Uterus (tissue), 4 donors: ENCODE results near the gene TSPAN9. TPM values are rescaled to one million over a fixed set of nuclear protein-coding genes. Genes with fewer than 3 reads are reported as not detected.

Experiments
- DNase-seq, 2 donors: peaks; one replicate each; pipeline ENCODE4 v3.0.0-alpha.2; 2019 to 2020
- H3K27ac ChIP-seq, 2 donors: fragments of 200-600 bp; sonication (generic); 1 replicate in 1 of 2; 2 replicates in 1 of 2; pipeline ENCODE4 v1.5.1; 2016 to 2018
- H3K27me3 ChIP-seq, 2 donors: fragments of 200-600 bp; sonication (generic); one replicate each; pipeline ENCODE4 v1.5.1; 2018 to 2019; ENCODE audit warnings: control low read depth in 1 of 2
- H3K36me3 ChIP-seq, 2 donors: fragments of 200-600 bp; sonication (generic); one replicate each; pipeline ENCODE4 v1.5.1; 2019; ENCODE audit warnings: control low read depth in 1 of 2
- H3K4me1 ChIP-seq, 2 donors: fragments of 200-600 bp; sonication (generic); one replicate each; pipeline ENCODE4 v1.5.1; 2018 to 2019; ENCODE audit warnings: control low read depth in 1 of 2
- H3K4me3 ChIP-seq, 2 donors: fragments of 200-600 bp; sonication (generic); 1 replicate in 1 of 2; 2 replicates in 1 of 2; pipeline ENCODE4 v1.5.1; 2018 to 2019; ENCODE audit warnings: mild to moderate bottlenecking in 1 of 2
- H3K9me3 ChIP-seq, 2 donors: fragments of 200-600 bp; sonication (generic); one replicate each; pipeline ENCODE4 v1.5.1; 2019; ENCODE audit warnings: control low read depth in 1 of 2
- CTCF ChIP-seq, 4 experiments: fragments of 200-600 bp in 2 of 4; fragments of 450-650 bp in 2 of 4; sonication (generic) in 2 of 4; IDR thresholded peaks; one replicate each; pipeline ENCODE4 v1.5.1; 2016 to 2019; ENCODE audit warnings: antibody characterized with exemption in 4 of 4, mild to moderate bottlenecking in 2 of 4, moderate library complexity in 1 of 4
- POLR2A ChIP-seq, 2 donors: fragments of 450-650 bp; IDR thresholded peaks; one replicate each; pipeline ENCODE4 v1.6.1; 2016; ENCODE audit warnings: antibody characterized with exemption in 2 of 2, mild to moderate bottlenecking in 1 of 2, moderate library complexity in 1 of 2
- intact Hi-C: fragments of 100-400 bp; cut with DNase I; formaldehyde crosslinking; loops from one replicate; pipeline ENCODE4 v1.15.1; 2023; ENCODE audit warnings: low total_unique reads
- total RNA-seq, 4 donors: library from RNA; depleted of rRNA in 3 of 4; stranded (reverse); fragments of >200 nt in 3 of 4; gene quantifications; one replicate each; pipeline versions ENCODE4 v1.1.0 to v1.2.4, GENCODE V29; 2014 to 2023
- donor health status: DM: yes; HTN: yes; CAD: no.

The TSPAN9 gene
- total RNA-seq: 100 to 1,000 TPM in 1 of 4 donors, 10 to 100 TPM in 3; 47.9 to 106 (median 65.1) TPM

- H3K36me3 ChIP-seq: no peaks in the 10 kb centered on the region
- peaks cover 0 to 4% of the 10 kb centered on the region in 2 donors for H3K4me1 ChIP-seq
- peak within 1 kb of the TSS; percentile 88 to 98 for H3K4me3 ChIP-seq
- H3K27ac ChIP-seq: peak within 1 kb of the TSS; percentile 92 to 95
- no peaks in the 10 kb centered on the region for H3K9me3 ChIP-seq
- DNase-seq: peak; percentile 72 to 73
- TF ChIP-seq POLR2A (IDR thresholded peaks at IDR 0.05) (peak; percentile 43 to 77), CTCF (IDR thresholded peaks at IDR 0.05) (no peak)
- intact Hi-C loops: loop anchor here (10.0 kb wide), 2 partner anchors 58 to 198 kb away; no protein-coding TSS in a partner anchor
- no peaks in the 10 kb centered on the region for H3K27me3 ChIP-seq
These were observed at the start of gene TSPAN9 for GRCh38 chr12:3076730-3077571. Gene TSPAN9 (plus strand): TSS chr12:3077379. CDS start chr12:3201194, 123,815 bp downstream.

- TF ChIP-seq CTCF (IDR thresholded peaks at IDR 0.05) (no peak), POLR2A (IDR thresholded peaks at IDR 0.05) (no peak)
- Histone ChIP-seq H3K9me3 (no peaks in the 10 kb centered on the region), H3K4me1 (no peaks in the 10 kb centered on the region), H3K27ac (no peak overlapping the region), H3K36me3 (no peaks in the 10 kb centered on the region), H3K4me3 (no peak overlapping the region), H3K27me3 (no peaks in the 10 kb centered on the region)
- no peak for DNase-seq
- intact Hi-C loops: no loop called here
These were observed 49.1 kb upstream of the TSPAN9 start for GRCh38 chr12:3028108-3028507.

- Histone ChIP-seq H3K4me3 (no peak overlapping the region), H3K36me3 (no peaks in the 10 kb centered on the region), H3K27me3 (no peaks in the 10 kb centered on the region), H3K27ac (no peak overlapping the region), H3K4me1 (no peaks in the 10 kb centered on the region), H3K9me3 (no peaks in the 10 kb centered on the region)
- no peak for TF ChIP-seq POLR2A (IDR thresholded peaks at IDR 0.05)
- TF ChIP-seq CTCF (IDR thresholded peaks at IDR 0.05): no peak
- DNase-seq: no peak
- intact Hi-C loops: loop anchor here (5.0 to 10.0 kb wide), 2 partner anchors 66 to 174 kb away; partner anchors contain the start of gene TEX52
These were observed 46.3 kb upstream of the TSPAN9 start for GRCh38 chr12:3030821-3031429.

GRCh38 chr12:3032161-3032560 lies 45.0 kb upstream of the TSPAN9 start:
- DNase-seq: no peak
- TF ChIP-seq CTCF (IDR thresholded peaks at IDR 0.05) (no peak), POLR2A (IDR thresholded peaks at IDR 0.05) (no peak)
- intact Hi-C loops: loop anchor here (5.0 to 10.0 kb wide), 2 partner anchors 67 to 175 kb away; partner anchors contain the start of gene TEX52
- Histone ChIP-seq H3K36me3 (no peaks in the 10 kb centered on the region), H3K27me3 (no peaks in the 10 kb centered on the region), H3K4me1 (no peaks in the 10 kb centered on the region), H3K27ac (no peak overlapping the region), H3K4me3 (no peak overlapping the region), H3K9me3 (no peaks in the 10 kb centered on the region)
